ENCODE results near the gene ADGRA3. TPM values are rescaled to one million over a fixed set of nuclear protein-coding genes. Genes with fewer than 3 reads are reported as not detected.

Gene ADGRA3
- total RNA-seq, 1 experiment from 2014 or later, result 41.2 TPM

DNA sequence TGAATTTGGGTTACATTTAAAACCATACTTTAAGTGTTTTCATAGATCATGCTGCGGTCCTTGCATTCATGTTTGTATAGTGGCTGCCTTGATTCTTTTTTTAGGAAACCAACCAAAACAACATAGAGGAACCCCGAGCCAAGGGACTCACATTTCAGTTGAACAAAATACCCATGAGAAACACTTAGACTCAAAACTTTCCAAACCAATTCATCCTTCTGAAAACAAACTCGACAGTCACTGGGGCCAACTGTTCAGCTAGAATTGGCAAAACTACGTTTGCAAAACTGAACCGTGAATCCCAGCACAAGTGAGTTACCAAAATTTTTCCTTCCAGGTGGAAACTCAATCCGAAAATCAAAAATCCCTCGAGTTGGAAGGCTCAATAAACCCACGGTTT lies 1.4 kb downstream of the ADGRA3 start:
- TSS peak; percentile 63 for BruUV-seq (replicated peaks)
- TF ChIP-seq TCF7L2 (IDR thresholded peaks at IDR 0.05; ENCODE audit: low read depth, low read length) (no peak), CTCF (IDR thresholded peaks at IDR 0.05) (no peak), SIN3A (IDR thresholded peaks at IDR 0.05; ENCODE audit: borderline replicate concordance, insufficient read depth, low read depth, low read length) (no peak), POLR2AphosphoS5 (IDR thresholded peaks at IDR 0.05; ENCODE audit: low read depth, low read length) (no peak)
- TF ChIP-seq, protein P1, sequence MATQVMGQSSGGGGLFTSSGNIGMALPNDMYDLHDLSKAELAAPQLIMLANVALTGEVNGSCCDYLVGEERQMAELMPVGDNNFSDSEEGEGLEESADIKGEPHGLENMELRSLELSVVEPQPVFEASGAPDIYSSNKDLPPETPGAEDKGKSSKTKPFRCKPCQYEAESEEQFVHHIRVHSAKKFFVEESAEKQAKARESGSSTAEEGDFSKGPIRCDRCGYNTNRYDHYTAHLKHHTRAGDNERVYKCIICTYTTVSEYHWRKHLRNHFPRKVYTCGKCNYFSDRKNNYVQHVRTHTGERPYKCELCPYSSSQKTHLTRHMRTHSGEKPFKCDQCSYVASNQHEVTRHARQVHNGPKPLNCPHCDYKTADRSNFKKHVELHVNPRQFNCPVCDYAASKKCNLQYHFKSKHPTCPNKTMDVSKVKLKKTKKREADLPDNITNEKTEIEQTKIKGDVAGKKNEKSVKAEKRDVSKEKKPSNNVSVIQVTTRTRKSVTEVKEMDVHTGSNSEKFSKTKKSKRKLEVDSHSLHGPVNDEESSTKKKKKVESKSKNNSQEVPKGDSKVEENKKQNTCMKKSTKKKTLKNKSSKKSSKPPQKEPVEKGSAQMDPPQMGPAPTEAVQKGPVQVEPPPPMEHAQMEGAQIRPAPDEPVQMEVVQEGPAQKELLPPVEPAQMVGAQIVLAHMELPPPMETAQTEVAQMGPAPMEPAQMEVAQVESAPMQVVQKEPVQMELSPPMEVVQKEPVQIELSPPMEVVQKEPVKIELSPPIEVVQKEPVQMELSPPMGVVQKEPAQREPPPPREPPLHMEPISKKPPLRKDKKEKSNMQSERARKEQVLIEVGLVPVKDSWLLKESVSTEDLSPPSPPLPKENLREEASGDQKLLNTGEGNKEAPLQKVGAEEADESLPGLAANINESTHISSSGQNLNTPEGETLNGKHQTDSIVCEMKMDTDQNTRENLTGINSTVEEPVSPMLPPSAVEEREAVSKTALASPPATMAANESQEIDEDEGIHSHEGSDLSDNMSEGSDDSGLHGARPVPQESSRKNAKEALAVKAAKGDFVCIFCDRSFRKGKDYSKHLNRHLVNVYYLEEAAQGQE (IDR thresholded peaks at IDR 0.05; ENCODE audit: insufficient read depth in 1 of 2, low read depth in 2 of 2, low read length in 1 of 2), result no peak
- H3K4me1 ChIP-seq (ENCODE audit: control insufficient read depth, insufficient read depth, low read length), result peaks cover 11% of the 10 kb centered on the region; the same call in 1 of the 2 replicates
- peaks cover 4% of the 10 kb centered on the region; the same call in 1 of the 2 replicates for H3K36me3 ChIP-seq (ENCODE audit: control insufficient read depth, insufficient read depth, low read length)
- DNase-seq (ENCODE audit: low read depth, low spot score), result no peak
- ChIA-PET CTCF (no interaction called here), POLR2A (no interaction called here)
- no peak for ATAC-seq
- peak overlapping the region; percentile 75 for H3K27ac ChIP-seq (ENCODE audit: low read length)
- intact Hi-C loops (cut with micrococcal nuclease; ENCODE audit: unreplicated experiment), result no loop called here
- peak overlapping the region; percentile 68 to 77 for H3K4me3 ChIP-seq (ENCODE audit: low read depth in 2 of 2, low read length in 2 of 2)
- H3K27me3 ChIP-seq (ENCODE audit: control insufficient read depth, insufficient read depth, low read length), result no peaks in the 10 kb centered on the region
- no peaks in the 10 kb centered on the region for H3K9me3 ChIP-seq (ENCODE audit: control insufficient read depth, insufficient read depth, low read depth, low read length)
- in situ Hi-C loops (cut with HindIII; ENCODE audit: low pct_unique_long_range_greater_than_20kb, low sequenced_read_pairs), result no loop called here

DNA sequence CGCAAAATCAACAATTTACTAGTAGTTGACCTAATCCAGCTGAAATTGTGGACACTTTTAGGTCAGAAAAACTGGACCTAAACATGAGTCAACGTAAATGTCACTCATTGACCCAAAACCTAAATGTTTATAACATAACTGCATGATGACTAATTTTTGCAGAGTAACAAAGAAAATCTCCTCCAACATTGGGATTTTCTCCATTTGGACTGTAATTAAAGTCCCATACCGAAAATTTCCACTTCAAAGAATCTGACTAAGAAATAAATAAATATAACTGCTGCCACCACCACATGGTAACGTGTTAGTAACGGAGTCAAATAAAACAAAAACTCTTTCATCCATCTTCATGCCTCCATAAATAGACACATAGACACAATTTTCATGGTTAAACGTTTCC lies 1.9 kb downstream of the ADGRA3 start:
- BruUV-seq (replicated peaks), result no TSS peak
- CTCF ChIA-PET, result no interaction called here
- TF ChIP-seq SIN3A (IDR thresholded peaks at IDR 0.05; ENCODE audit: borderline replicate concordance, insufficient read depth, low read depth, low read length) (no peak), CTCF (IDR thresholded peaks at IDR 0.05) (no peak), TCF7L2 (IDR thresholded peaks at IDR 0.05; ENCODE audit: low read depth, low read length) (no peak), POLR2AphosphoS5 (IDR thresholded peaks at IDR 0.05; ENCODE audit: low read depth, low read length) (no peak)
- TF ChIP-seq, protein P1 (IDR thresholded peaks at IDR 0.05; ENCODE audit: insufficient read depth in 1 of 2, low read depth in 2 of 2, low read length in 1 of 2), result no peak
- H3K27ac ChIP-seq (ENCODE audit: low read length), result peak overlapping the region; percentile 75; the same call in 1 of the 2 replicates
- in situ Hi-C loops (cut with HindIII; ENCODE audit: low pct_unique_long_range_greater_than_20kb, low sequenced_read_pairs) (no loop called here), intact Hi-C loops (cut with micrococcal nuclease; ENCODE audit: unreplicated experiment) (no loop called here)
- H3K4me3 ChIP-seq (ENCODE audit: low read depth in 2 of 2, low read length in 2 of 2), result peak overlapping the region; percentile 68 to 77; a peak in 3 of 4 replicates
- H3K36me3 ChIP-seq (ENCODE audit: control insufficient read depth, insufficient read depth, low read length), result peaks cover 4% of the 10 kb centered on the region; the same call in 1 of the 2 replicates
- DNase-seq (ENCODE audit: low read depth, low spot score) (no peak), ATAC-seq (no peak)
- POLR2A ChIA-PET, result no interaction called here
- H3K4me1 ChIP-seq (ENCODE audit: control insufficient read depth, insufficient read depth, low read length), result peaks cover 11% of the 10 kb centered on the region; the same call in 1 of the 2 replicates
- no peaks in the 10 kb centered on the region for H3K27me3 ChIP-seq (ENCODE audit: control insufficient read depth, insufficient read depth, low read length)
- no peaks in the 10 kb centered on the region for H3K9me3 ChIP-seq (ENCODE audit: control insufficient read depth, insufficient read depth, low read depth, low read length)
